Aorta (tissue), 5 donors: ENCODE results near the gene CREG2. TPM values are rescaled to one million over a fixed set of nuclear protein-coding genes. Genes with fewer than 3 reads are reported as not detected.
"Not testable (repeated sequence)": the region's sequence is repeated elsewhere in the genome, so short reads cannot be mapped to it uniquely, and the experiment has no call there.

Source experiments
- ATAC-seq: fragments of 200-7000 bp; cut with Tn5 transposase; one replicate; pipeline ENCODE4 v1.9.1; 2022; ENCODE audit warnings: moderate library complexity; ENCODE audit not compliant: low FRiP score
- DNase-seq, 2 donors: peaks; one replicate each; pipeline ENCODE4 v3.0.0-alpha.2; 2020
- H3K27ac ChIP-seq, 2 donors: one replicate each; pipeline ENCODE4 v1.5.1; 2013; ENCODE audit warnings: low read length in 2 of 2, mild to moderate bottlenecking in 2 of 2, moderate library complexity in 2 of 2, control low read depth in 1 of 2, inconsistent platforms in 1 of 2, low read depth in 1 of 2
- H3K27me3 ChIP-seq, 2 donors: one replicate each; pipeline ENCODE4 v1.6.1; 2013; ENCODE audit warnings: control low read depth in 1 of 2, low read length in 1 of 2, mild to moderate bottlenecking in 1 of 2, moderate library complexity in 1 of 2; ENCODE audit not compliant: insufficient read depth in 2 of 2, control insufficient read depth in 1 of 2
- H3K36me3 ChIP-seq, 2 donors: one replicate each; pipeline ENCODE4 v1.6.1; 2013; ENCODE audit warnings: control low read depth in 1 of 2, low read length in 1 of 2, mild to moderate bottlenecking in 1 of 2; ENCODE audit not compliant: insufficient read depth in 2 of 2, control insufficient read depth in 1 of 2
- H3K4me1 ChIP-seq, 2 donors: one replicate each; pipeline ENCODE4 v1.6.1; 2013; ENCODE audit warnings: low read length in 2 of 2, control low read depth in 1 of 2, mild to moderate bottlenecking in 1 of 2, moderate library complexity in 1 of 2; ENCODE audit not compliant: insufficient read depth in 2 of 2, control insufficient read depth in 1 of 2
- H3K4me3 ChIP-seq, 2 donors: one replicate each; pipeline ENCODE4 v1.5.1; 2013; ENCODE audit warnings: low read length in 2 of 2, control low read depth in 1 of 2, mild to moderate bottlenecking in 1 of 2
- H3K9me3 ChIP-seq: one replicate; pipeline ENCODE4 v1.6.1; 2013; ENCODE audit warnings: mild to moderate bottlenecking, low read length; ENCODE audit not compliant: control insufficient read depth
- WGBS, 2 donors: extraction: QIAGEN DNeasy Blood & Tissue Kit; methylation state at CpG; one replicate each; pipeline ENCODE4 v1.1.7; 2013; 5-methylcytosine and 5-hydroxymethylcytosine counted together
- intact Hi-C, 2 donors: fragments of 100-400 bp; cut with DNase I; formaldehyde crosslinking; loops; one replicate each; pipeline versions ENCODE4 v1.14.2 to v1.15.0; 2022
- polyA plus RNA-seq, 2 donors: library from polyadenylated mRNA; stranded (reverse); fragments of 200-250 nt; gene quantifications; one replicate each; pipeline ENCODE4 v1.2.3, GENCODE V29; 2013
- total RNA-seq, 2 donors: library from RNA; stranded (reverse); fragmentation: NEBNext Ultra II Directional; extraction: Animal tissue kit (Norgen Biotek cat#: 25700); gene quantifications; one replicate each; pipeline ENCODE4 v1.2.1, GENCODE V29; 2021
- donor health status: healthy with polysubstance abuse.
- donor health status: Bipolar disorder and iron deficiency.
- donor health status: DM: no; HTN: no; CAD: no.
- donor health status: DM: no; HTN: no; CAD: no.
- donor health status: DM: yes; HTN: yes; CAD: no.

The CREG2 gene
- total and polyA plus RNA-seq, 4 donors: 0.60 TPM; not detected in 3

- H3K4me3 ChIP-seq: no peak overlapping the region
- 88 to 93% methylated on average over 1 of the region's 1 CpG for WGBS, 2 donors
- no peak overlapping the region for H3K27ac ChIP-seq
- DNase-seq: no peak
- no peaks in the 10 kb centered on the region for H3K9me3 ChIP-seq
- no peaks in the 10 kb centered on the region for H3K27me3 ChIP-seq
- H3K36me3 ChIP-seq: no peaks in the 10 kb centered on the region
- ATAC-seq: no peak
- H3K4me1 ChIP-seq: no peaks in the 10 kb centered on the region
- intact Hi-C loops: no loop called here
Observed at GRCh38 chr2:101325425-101325824, 61.9 kb downstream of the CREG2 start.

GRCh38 chr2:101316568-101316967, 70.7 kb downstream of the CREG2 start:
- H3K27me3 ChIP-seq, ATAC-seq, H3K27ac ChIP-seq, intact Hi-C loops, H3K9me3 ChIP-seq, H3K4me3 ChIP-seq, DNase-seq, H3K4me1 ChIP-seq, H3K36me3 ChIP-seq: not testable (repeated sequence)
- WGBS, 2 donors: 89 to 93% methylated on average over 4 to 6 of the region's 6 CpGs

GRCh38 chr2:101311696-101312017, 75.6 kb downstream of the CREG2 start:
- Histone ChIP-seq H3K4me3 (no peak overlapping the region), H3K9me3 (no peaks in the 10 kb centered on the region), H3K4me1 (no peaks in the 10 kb centered on the region), H3K27me3 (no peaks in the 10 kb centered on the region), H3K27ac (no peak overlapping the region), H3K36me3 (no peaks in the 10 kb centered on the region)
- intact Hi-C loops: no loop called here
- no peak for DNase-seq
- 83 to 89% methylated on average over 3 of the region's 3 CpGs for WGBS, 2 donors
- ATAC-seq: no peak

- H3K27ac ChIP-seq: no peak overlapping the region
- DNase-seq (no peak), ATAC-seq (no peak)
- H3K9me3 ChIP-seq: no peaks in the 10 kb centered on the region
- no peak overlapping the region for H3K4me3 ChIP-seq
- intact Hi-C loops: no loop called here
- H3K27me3 ChIP-seq: no peaks in the 10 kb centered on the region
- no peaks in the 10 kb centered on the region for H3K36me3 ChIP-seq
- peaks cover 0 to 3% of the 10 kb centered on the region in 2 donors for H3K4me1 ChIP-seq
- WGBS, 2 donors: 79 to 80% methylated on average over 7 of the region's 7 CpGs
Observed at GRCh38 chr2:101310834-101311695, 76.2 kb downstream of the CREG2 start.

- H3K9me3 ChIP-seq: no peaks in the 10 kb centered on the region
- no peak overlapping the region for H3K27ac ChIP-seq
- intact Hi-C loops: no loop called here
- H3K36me3 ChIP-seq: no peaks in the 10 kb centered on the region
- H3K4me1 ChIP-seq: peaks cover 0 to 3% of the 10 kb centered on the region in 2 donors
- ATAC-seq: no peak
- no peaks in the 10 kb centered on the region for H3K27me3 ChIP-seq
- WGBS, 2 donors: 82 to 90% methylated on average over 10 of the region's 10 CpGs
- DNase-seq: no peak
- H3K4me3 ChIP-seq: no peak overlapping the region
Observed at GRCh38 chr2:101310090-101310833, 77.0 kb downstream of the CREG2 start.

GRCh38 chr2:101308432-101309210, 78.7 kb downstream of the CREG2 start, which contains the start of gene RNF149:
RNF149 (minus strand) TSS chr2:101308701; CDS start chr2:101308588, 113 bp downstream.
- H3K36me3 ChIP-seq: no peaks in the 10 kb centered on the region
- peak within 1 kb of the TSS; percentile 56 to 80 for H3K4me3 ChIP-seq
- H3K4me1 ChIP-seq: peaks cover 0 to 3% of the 10 kb centered on the region in 2 donors
- peak; percentile 97 to 98 for DNase-seq
- no peaks in the 10 kb centered on the region for H3K9me3 ChIP-seq
- no peaks in the 10 kb centered on the region for H3K27me3 ChIP-seq
- peak; percentile 97 for ATAC-seq
- intact Hi-C loops: loop anchor here in 1 of 2 donors (1.0 kb wide), 1 partner anchor 56 kb away; the partner anchor contains the start of gene CNOT11
- 4% methylated on average over 71 to 76 of the region's 76 CpGs for WGBS, 2 donors
- H3K27ac ChIP-seq: peak within 1 kb of the TSS; percentile 8 to 64

GRCh38 chr2:101307950-101308431, 79.3 kb downstream of the CREG2 start:
- H3K9me3 ChIP-seq: no peaks in the 10 kb centered on the region
- peak overlapping the region; percentile 56 to 80 for H3K4me3 ChIP-seq
- intact Hi-C loops: loop anchor here (1.0 to 2.0 kb wide), 2 partner anchors 55 to 56 kb away; partner anchors contain the start of gene CNOT11 (in 2 of the 2)
- no peaks in the 10 kb centered on the region for H3K36me3 ChIP-seq
- peak overlapping the region; percentile 8 to 60 for H3K27ac ChIP-seq
- DNase-seq: peak; percentile 67 to 84
- peak; percentile 39 for ATAC-seq
- no peaks in the 10 kb centered on the region for H3K27me3 ChIP-seq
- peaks cover 0 to 3% of the 10 kb centered on the region in 2 donors for H3K4me1 ChIP-seq
- WGBS, 2 donors: 1 to 2% methylated on average over 57 of the region's 57 CpGs

- intact Hi-C loops: loop anchor here in 1 of 2 donors (2.0 kb wide), 1 partner anchor 55 kb away; the partner anchor contains the start of gene CNOT11
- Histone ChIP-seq H3K36me3 (no peaks in the 10 kb centered on the region), H3K4me3 (peak overlapping the region; percentile 56 to 80), H3K9me3 (no peaks in the 10 kb centered on the region), H3K4me1 (peaks cover 0 to 3% of the 10 kb centered on the region in 2 donors), H3K27ac (no peak overlapping the region), H3K27me3 (no peaks in the 10 kb centered on the region)
- no peak for ATAC-seq
- DNase-seq: no peak
- WGBS, 2 donors: 35 to 52% methylated on average over 9 of the region's 9 CpGs
Observed at GRCh38 chr2:101307503-101307902, 79.8 kb downstream of the CREG2 start.
